GM18502 (cell line): ENCODE results near the gene CNBP.
A peak's percentile ranks its signal among the peaks of the same experiment; 100 is the strongest.
"Not testable (repeated sequence)": the region's sequence is repeated elsewhere in the genome, so short reads cannot be mapped to it uniquely, and the experiment has no call there.

Source experiments
- ATAC-seq: cut with Tn5 transposase; IDR thresholded peaks from one replicate; pipeline ENCODE4 v1.9.1; 2021; ENCODE audit warnings: mild to moderate bottlenecking; ENCODE audit not compliant: unreplicated experiment, poor library complexity

The CNBP gene

GRCh38 chr3:129183569-129184395 lies at the start of gene CNBP:
CNBP (minus strand) TSS chr3:129183896; CDS start chr3:129171757, 12,139 bp downstream.
- peak; percentile 96 for ATAC-seq

DNA sequence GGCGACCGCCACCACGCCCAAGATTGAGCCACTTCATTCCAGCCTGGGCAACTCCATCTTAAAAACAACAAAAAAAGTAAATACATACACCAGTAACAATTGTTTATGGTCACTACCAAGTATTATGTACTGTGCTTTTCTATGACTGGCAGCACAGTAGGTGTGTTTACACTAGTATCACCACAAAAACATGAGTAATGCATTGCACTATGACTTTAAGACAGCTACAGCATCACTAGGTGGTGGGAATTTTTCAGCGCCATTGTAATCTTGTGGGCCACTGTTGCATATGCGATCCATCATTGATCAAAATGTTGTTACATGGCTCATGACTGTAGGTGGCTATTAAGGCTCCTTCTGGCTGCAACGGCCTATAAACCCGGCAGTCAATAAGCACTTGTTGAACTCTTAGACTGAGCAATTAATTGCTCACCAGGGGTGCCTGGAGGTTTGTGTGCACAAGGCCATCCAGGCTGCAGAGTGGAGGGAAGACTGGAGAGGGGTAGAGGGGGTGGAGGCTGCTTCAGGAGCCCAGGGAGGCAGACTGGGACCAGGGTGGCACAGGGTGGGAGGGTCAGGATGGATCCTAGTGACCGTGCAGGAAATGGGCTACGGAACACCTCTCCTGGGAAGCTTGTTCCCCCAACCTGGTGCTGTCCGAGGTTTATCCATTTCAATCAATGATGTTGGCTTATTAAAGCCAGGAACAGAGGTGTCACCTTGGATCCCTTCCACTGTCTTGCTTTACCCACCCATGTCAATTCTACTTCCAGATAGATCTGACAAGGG lies 47.8 kb upstream of the CNBP start:
- no peak for ATAC-seq

DNA sequence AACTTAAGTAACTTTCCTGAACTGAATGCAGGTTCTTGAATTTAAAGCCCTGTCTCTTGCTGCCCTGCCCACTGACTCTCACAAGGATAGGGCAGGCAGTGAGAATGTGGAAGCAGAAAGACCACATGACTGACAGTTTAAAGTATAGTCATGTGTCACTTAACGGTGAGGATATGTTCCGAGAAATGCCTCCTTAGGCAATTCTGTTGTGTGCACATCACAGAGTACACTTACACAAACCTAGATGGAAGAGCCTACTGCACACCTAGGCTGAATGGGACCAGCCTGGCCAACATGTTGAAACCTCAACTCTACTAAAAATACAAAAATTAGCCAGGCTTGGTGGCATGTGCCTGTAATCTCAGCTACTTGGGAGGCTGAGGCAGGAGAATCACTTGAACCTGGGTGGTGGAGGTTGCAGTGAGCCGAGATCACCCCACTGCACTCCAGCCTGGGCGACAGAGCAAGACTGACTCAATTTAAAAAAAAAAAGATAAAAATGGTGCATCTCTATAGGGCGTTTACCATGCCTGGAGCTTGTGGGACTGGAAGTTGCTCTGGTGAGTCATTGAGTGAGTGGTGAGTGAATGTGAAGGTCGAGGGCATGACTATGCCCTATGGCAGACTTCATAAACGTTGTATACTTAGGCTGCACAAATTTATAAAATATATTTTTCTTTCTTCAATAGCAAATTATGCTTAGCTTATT lies 46.8 kb upstream of the CNBP start:
- ATAC-seq: peak; percentile 34

- ATAC-seq: no peak
These were observed 45.3 kb upstream of the CNBP start for GRCh38 chr3:129228891-129229585.

- ATAC-seq: no peak
These were observed 42.7 kb upstream of the CNBP start for GRCh38 chr3:129226374-129226773.

DNA sequence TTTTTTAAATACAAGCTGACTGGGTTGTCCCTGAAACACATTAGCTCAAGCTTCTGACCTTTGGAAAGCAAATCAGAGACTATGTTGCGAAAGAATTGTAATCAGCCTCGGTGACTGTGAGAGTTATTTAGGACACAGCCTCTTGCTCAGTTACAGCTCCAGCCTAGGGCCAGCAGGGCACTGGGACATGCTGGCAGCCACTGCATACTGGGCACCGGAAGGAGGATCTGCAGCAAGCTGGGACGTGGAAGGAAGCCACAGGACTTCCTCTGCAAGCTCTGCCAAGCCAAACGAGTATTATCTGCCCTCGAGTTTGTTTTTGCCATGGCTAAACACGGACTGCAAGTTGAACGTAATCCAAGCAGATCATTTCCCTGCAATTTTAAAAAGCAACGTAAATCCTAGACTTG lies 41.3 kb upstream of the CNBP start:
- ATAC-seq: no peak

- not testable (repeated sequence) for ATAC-seq
These were observed 40.7 kb upstream of the CNBP start for GRCh38 chr3:129224387-129224786.

DNA sequence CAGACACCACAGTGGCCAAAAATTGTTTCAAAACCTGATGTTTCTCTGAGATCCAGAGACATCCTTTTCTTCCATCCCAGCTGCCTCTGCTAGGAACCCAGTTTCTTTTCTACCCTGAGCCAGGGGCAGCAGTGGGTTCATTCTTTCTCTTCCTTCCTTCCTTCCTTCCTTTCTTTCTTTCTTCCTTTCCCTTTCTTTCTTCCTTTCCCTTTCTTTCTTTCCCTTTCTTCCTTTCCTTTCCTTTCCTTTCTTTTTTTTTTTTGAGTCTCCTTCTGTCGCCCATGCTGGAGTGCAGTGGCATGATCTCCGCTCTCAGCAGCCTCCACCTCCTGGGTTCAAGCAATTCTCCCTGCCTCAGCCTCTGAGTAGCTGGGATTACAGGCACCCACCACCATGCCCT lies 35.0 kb upstream of the CNBP start:
- ATAC-seq: no peak

DNA sequence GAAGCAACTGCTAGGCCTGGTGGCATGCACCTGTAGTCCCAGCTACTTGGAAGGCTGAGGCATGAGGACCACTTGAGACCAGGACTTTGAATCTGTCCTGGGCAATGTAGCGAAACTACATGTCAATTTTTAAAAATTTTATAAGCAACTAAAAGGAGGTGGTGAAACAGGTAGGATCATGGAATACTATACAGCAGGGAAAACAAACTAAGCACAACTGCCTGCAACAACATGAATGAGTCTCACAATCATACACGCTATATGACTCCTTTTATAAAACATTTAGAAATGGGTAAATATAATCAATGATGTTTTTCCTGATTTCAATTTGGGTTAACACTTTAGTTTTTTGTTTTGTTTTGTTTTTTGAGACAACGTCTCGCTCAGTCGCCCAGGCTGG lies 29.5 kb upstream of the CNBP start:
- ATAC-seq: no peak

GRCh38 chr3:129211772-129212171 lies 28.1 kb upstream of the CNBP start:
- no peak for ATAC-seq

GRCh38 chr3:129211345-129211744 lies 27.6 kb upstream of the CNBP start:
- no peak for ATAC-seq

DNA sequence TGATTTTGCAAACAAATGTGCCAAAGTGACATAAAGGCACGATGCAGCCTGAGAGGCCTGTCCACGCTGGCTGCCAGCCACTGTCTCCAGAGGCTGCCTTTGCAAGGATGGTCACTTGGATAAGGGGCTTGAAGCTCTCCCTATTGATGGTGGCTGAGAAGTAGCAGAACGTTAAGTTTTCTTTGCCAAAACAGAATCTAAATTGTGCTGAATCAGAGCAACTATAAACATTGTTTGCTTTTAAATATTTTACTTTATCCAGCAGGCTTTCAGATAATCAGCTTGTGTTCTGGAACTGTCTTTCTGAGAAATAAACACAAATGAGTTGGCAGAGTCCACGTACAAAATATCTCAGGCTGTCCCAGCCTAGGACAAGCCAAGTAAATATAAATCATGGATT lies 23.8 kb upstream of the CNBP start:
- no peak for ATAC-seq

- ATAC-seq: no peak
These were observed 21.6 kb upstream of the CNBP start for GRCh38 chr3:129205109-129205832.

GRCh38 chr3:129204473-129204872 lies 20.8 kb upstream of the CNBP start:
- ATAC-seq: no peak

GRCh38 chr3:129199366-129199765 lies 15.7 kb upstream of the CNBP start:
- ATAC-seq: no peak

DNA sequence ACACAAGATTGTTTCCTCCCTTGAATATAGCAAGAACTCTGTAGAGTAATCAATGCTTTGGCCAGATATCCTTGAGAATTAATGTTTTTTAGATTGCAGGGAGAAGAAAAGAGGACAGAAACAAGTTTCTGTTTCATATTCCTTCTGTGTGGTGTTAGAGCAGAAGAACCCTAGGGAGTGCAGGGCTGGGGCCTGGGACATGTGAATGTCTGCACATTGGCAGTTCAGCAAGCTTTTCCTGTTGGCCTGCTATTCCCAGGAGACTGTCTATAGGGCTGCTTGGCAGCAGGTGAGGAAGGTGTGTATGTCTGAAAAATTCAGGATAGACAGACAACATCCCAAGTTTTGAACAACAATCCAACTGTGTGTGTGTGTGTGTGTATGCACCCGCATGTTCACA lies 13.6 kb upstream of the CNBP start:
- ATAC-seq: no peak

DNA sequence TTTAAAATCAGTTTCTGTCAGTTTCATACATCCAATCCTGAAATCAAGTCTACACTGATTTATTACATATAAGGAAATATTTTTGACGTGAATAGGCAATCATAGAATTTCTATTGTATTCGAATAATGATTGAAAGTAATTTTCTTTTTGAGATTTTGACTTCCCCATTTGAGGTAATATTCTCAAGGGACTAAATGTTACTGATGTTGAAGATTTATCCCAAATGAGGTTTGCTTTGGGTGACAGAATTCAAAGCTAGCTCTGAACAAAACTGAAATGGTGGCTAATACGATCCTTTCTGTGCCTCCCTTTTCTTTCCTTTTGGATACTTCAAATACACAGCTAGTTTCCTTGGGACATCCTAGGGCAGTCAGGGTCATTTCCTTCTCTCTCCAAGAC lies 12.9 kb upstream of the CNBP start:
- ATAC-seq: no peak

GRCh38 chr3:129195731-129196256 lies 12.1 kb upstream of the CNBP start:
- ATAC-seq: no peak

GRCh38 chr3:129189793-129190192 lies 6.1 kb upstream of the CNBP start:
- not testable (repeated sequence) for ATAC-seq
